Sigmoid colon (tissue), 4 donors: ENCODE results near the gene PDE6A.

Source experiments
- EP300 ChIP-seq, 4 donors: sonication (generic); formaldehyde crosslinking; IDR thresholded peaks; one replicate each; pipeline ENCODE4 v1.6.1; 2017; ENCODE audit warnings: antibody characterized with exemption in 4 of 4
- POLR2A ChIP-seq, 2 donors: fragments of 450-650 bp; IDR thresholded peaks; one replicate each; pipeline ENCODE4 v1.6.1; 2016; ENCODE audit warnings: antibody characterized with exemption in 2 of 2, mild to moderate bottlenecking in 2 of 2, moderate library complexity in 2 of 2
- POLR2AphosphoS5 ChIP-seq, 4 donors: sonication (generic); formaldehyde crosslinking; IDR thresholded peaks; one replicate each; pipeline ENCODE4 v1.6.1; 2017; ENCODE audit warnings: antibody characterized with exemption in 4 of 4
- TF ChIP-seq, protein P1 (sequence below), 4 experiments: fragments of 450-650 bp in 3 of 4; fragments of 200-600 bp in 1 of 4; IDR thresholded peaks; one replicate each; pipeline ENCODE4 v1.5.1; 2016 to 2019; ENCODE audit warnings: antibody characterized with exemption in 4 of 4, mild to moderate bottlenecking in 3 of 4, moderate library complexity in 2 of 4

DNA sequence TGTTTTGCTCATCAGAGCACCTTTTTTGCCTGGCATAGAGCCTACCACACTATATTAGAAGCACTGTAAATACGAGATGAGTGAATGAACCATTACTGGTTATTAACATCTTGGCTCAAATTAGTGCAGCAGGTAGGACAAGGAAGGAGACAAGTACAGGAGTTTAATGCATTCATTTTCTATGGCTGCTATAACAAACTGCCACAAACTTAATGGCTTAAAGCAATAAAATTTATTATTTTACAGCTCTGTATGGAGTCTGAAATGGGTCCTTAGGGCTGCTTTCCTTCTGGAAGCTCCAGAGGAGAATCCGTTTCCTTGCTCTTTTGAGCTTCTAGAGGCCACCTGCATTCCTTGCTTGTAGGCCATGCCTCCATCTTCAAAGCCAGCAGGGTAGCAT is 59.1 kb downstream of the PDE6A start:
- TF ChIP-seq, protein P1, sequence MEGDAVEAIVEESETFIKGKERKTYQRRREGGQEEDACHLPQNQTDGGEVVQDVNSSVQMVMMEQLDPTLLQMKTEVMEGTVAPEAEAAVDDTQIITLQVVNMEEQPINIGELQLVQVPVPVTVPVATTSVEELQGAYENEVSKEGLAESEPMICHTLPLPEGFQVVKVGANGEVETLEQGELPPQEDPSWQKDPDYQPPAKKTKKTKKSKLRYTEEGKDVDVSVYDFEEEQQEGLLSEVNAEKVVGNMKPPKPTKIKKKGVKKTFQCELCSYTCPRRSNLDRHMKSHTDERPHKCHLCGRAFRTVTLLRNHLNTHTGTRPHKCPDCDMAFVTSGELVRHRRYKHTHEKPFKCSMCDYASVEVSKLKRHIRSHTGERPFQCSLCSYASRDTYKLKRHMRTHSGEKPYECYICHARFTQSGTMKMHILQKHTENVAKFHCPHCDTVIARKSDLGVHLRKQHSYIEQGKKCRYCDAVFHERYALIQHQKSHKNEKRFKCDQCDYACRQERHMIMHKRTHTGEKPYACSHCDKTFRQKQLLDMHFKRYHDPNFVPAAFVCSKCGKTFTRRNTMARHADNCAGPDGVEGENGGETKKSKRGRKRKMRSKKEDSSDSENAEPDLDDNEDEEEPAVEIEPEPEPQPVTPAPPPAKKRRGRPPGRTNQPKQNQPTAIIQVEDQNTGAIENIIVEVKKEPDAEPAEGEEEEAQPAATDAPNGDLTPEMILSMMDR (IDR thresholded peaks at IDR 0.05) = no peak
- TF ChIP-seq EP300 (IDR thresholded peaks at IDR 0.05) = no peak
- TF ChIP-seq POLR2A (IDR thresholded peaks at IDR 0.05) = no peak
- no peak for TF ChIP-seq POLR2AphosphoS5 (IDR thresholded peaks at IDR 0.05)
